GM19023 (cell line): ENCODE measurements around the gene HLF.
A peak's percentile ranks its signal among the peaks of the same experiment; 100 is the strongest.
"Not testable (repeated sequence)": the region's sequence is repeated elsewhere in the genome, so short reads cannot be mapped to it uniquely, and the experiment has no call there.

ENCODE experiments used
- ATAC-seq: cut with Tn5 transposase; IDR thresholded peaks from one replicate; pipeline ENCODE4 v1.9.1; 2021; ENCODE audit warnings: mild to moderate bottlenecking, moderate library complexity; ENCODE audit not compliant: unreplicated experiment

HLF gene

DNA sequence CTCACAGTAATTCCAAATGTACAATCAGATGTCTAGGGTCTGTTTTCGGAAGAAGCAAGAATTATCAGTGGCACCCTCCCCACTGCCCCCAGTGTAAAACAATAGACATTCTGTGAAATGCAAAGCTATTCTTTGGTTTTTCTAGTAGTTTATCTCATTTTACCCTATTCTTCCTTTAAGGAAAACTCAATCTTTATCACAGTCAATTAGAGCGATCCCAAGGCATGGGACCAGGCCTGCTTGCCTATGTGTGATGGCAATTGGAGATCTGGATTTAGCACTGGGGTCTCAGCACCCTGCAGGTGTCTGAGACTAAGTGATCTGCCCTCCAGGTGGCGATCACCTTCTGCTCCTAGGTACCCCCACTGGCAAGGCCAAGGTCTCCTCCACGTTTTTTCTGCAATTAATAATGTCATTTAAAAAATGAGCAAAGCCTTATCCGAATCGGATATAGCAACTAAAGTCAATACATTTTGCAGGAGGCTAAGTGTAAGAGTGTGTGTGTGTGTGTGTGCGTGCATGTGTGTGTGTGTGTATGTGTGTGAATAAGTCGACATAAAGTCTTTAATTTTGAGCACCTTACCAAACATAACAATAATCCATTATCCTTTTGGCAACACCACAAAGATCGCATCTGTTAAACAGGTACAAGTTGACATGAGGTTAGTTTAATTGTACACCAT, 59.7 kb downstream of the HLF start:
- no peak for ATAC-seq

DNA sequence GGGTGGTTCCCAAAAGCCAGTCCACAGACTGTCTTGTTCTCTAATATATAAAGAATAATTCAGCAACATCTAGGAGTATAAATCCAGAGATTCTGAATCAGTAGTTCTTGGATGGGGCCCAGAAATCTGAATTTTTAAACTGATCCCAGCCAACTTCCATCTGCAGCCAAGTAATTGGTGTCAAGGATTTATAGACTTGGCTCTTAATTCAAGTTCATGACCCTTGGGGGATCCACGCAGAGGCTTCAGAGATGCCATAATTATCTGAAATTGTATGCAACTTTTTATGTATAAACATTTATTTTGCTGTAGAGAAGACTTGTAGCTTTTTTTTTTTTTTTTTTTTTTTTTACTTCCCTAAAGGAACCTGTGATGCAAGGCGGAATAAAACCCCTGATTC, 60.6 kb downstream of the HLF start:
- ATAC-seq: no peak

DNA sequence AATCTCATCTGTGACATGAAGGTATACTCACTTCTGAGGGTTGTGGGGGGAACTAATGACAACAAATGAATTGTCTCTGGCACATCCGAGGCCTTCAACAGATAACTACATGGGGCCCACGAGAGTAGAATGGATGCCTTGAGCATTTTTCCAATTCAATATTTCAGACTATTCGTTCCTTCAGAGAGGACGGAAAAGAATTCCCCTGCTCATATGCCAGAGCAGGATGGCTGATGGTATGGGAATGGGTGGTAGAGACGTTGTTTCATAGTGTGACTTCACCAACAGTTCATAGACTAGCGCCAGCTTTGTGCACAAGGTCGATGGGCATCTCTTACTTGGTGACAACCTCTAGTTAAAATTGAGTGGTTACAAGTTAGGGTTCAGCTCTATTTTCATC, 61.3 kb downstream of the HLF start:
- no peak for ATAC-seq

DNA sequence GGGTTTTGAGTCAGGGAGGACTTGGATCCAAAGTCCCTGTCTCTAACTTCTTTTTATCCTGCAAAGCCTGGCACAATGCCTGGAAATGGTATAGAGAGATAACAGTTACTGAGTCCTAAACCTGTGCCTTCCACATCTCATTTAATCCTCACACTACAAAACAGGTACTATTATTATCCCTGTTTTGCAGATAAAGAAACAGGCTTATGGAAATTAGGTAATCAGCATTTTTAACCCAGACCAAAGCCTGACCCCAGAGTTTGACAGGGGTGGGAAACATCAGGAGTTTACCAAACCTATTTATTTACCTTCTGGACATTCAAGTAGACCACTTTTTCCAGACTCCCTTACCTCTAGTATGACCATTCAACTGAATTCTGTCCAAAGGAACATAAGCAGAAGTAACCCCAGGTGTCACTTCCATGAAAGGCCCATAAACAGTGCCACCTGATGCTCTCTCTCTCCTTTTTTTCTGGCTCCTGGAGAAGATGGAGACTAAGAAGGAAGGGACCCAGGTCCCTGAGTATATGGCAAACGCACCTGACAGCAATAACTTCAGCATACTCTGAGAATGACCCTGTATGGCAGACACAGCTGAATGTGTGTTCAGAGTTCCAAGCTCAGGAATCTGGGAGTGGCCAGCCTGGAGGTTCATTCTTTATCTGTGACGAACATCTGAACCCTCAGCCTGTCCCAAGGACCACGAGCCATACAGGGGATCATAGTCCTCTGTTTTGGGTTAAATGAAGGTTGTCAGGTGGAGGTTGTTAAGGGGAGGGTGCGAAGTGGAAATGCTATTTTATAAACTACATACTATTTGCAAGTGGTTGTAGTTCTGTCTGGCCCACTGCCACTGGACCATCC, 62.7 kb downstream of the HLF start:
- no peak for ATAC-seq

DNA sequence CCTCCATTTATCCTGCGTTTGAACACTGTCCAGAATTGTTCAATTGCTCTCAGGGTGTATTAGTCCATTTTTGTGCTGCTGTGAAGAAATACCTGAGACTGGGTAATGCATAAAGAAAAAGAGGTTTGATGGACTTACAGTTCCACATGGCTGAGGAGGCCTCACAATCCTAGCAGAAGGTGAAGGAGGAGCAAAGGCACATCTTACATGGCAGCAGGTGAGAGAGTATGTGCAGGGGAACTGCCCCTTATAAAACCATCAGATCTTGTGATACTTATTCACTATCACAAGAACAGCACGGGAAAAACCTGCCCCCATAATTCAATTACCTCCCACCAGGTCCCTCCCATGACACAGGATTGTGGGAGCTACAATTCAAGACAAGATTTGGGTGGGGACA, 63.8 kb downstream of the HLF start:
- ATAC-seq: not testable (repeated sequence)

DNA sequence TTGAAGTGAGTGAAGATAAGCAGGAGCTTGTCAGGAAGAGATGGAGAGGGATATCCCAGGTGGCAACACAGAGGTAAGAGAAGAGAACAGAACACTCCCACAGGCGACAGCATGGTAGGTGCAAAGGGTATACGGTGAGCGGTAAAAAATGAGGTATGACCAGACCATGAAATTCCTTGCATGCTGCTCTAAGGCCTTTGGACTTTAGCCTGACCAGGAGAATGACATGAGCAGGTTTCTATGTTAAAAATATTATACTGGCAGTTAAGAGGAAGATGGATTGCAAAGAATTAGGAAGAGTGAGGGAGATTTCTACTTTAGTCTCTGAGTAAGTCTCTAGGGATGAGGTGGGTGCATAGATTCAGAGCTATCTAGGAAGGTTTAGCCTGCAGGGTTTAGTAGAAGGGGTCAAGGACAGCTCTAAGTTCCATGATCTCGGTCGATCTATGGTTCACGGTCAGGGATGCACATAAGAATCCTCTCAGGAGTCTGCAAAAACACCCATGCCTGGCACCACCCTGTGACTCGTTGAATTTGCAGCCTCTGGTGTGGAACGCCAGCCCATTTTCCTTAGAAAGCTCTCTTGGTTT, 65.7 kb downstream of the HLF start:
- no peak for ATAC-seq

DNA sequence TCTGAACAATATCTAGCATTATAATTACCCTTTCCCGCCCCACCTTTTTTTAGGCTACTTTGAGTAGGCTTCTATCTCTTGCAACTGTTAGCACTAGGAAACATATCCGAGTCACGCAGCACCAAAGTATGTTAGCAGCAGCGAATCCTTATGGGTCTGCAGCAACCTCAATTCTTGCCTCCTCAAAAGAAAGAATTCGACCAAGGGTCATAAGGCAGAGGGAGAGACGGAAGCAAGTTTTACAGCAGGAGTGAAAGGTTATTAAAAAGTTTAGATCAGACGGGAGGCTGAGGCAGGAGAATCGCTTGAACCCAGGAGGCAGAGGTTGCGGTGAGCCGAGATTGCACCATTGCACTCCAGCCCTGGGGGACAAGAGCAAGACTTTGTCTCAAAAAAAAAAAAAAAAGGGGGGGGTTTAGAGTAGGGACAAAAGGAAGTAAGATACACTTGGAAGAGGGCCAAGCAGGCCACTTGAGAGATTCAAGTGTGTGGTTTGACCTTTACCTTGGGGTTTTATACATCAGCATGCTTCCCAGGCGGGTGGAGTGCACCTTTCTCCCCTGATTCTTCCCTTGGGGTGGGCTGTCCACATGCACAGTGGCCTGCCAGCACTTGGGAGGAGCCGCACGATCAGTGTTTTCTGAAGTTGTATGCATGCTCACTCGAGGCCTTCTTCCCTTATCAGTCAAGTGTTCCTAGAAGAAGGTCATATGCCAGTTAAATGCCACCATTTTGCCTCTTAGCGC, 67.7 kb downstream of the HLF start:
- no peak for ATAC-seq

DNA sequence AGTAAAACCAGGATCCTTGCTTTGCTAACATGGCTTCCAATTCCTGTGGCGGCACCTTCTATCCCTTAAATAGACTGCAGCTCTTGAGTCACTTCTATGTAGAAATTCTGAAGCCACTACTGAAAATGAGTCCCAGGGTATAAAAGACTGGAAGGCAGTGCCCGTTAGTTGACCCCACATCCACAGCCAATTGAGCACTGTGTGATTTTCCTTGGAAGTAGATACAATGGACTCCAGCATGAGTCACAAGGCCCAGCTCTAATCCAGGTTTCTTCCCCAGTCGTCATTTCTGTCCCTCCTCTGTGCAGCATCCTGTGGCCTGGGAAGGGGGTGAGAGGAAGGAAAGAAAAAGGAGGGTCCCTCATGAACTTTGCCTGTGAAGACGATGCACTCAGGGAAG, 69.5 kb downstream of the HLF start:
- ATAC-seq: no peak

DNA sequence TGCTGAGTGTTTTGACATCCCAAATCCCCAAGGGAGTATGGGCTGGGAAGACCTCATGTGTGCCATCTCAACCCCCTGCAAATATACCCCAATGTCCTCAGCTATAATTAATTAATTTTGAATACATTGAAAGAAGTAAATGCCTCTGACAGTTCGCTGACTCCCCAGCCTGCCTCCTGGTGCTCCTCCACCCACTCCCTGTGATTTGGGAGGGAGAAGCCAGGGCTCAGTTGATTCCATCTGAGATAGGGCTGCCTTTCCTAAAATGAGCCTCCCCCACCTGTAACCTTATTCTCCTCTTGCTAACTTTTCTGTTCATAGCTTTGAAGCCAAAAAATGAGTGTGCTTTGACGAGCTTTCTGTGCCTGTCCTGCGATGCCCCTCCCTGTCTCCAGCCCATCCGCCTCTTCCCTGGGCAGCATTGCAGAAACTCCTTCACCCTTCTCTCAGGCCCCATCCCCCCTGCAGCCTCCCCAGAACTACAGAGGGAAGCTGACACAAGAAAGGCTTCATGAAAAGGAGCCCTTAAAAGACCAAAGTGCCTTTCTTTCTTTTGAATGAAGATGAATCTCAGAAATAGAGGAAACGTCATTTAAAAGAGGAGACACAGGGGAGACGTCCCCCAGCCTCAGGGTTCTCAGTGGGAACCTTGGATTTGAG, 70.3 kb downstream of the HLF start:
- no peak for ATAC-seq

DNA sequence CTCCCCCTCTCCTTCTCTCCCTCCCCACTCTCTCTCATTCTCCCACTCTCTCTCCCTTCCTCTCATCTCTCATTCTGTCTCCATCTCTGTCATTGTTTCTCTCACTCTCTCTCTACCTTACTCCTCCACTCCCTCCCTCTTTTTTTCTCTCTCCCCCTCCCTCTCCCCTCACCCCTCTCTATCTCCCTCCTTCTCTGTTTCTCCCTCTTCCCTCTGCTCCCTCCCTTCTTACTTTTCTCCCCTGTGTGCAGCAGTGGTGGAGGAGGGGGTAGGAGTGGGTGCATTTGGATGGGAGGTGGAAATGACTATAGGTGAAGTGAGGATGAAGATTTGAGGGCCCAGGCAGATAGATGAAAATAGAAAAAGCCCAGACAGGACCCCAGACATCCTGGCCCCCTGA, 70.9 kb downstream of the HLF start:
- no peak for ATAC-seq

DNA sequence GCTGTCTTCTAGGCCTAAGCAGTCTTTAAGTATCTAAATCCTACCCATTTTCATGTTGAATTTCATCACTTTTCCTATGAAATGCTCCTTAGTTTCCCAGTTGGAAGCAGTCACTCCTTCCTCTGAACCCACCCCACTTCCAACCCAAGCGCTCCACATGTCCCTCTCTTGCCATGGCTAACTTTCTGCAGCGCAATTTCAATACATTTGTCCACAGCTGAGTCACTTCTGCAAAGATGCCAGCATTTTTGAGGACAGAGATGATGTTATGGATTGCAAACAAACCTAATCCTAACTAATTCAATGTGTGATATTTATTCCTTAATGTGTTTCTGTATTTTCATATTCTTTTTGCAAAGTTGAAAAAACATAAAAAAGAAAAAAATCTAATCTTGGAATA, 71.7 kb downstream of the HLF start:
- no peak for ATAC-seq

DNA sequence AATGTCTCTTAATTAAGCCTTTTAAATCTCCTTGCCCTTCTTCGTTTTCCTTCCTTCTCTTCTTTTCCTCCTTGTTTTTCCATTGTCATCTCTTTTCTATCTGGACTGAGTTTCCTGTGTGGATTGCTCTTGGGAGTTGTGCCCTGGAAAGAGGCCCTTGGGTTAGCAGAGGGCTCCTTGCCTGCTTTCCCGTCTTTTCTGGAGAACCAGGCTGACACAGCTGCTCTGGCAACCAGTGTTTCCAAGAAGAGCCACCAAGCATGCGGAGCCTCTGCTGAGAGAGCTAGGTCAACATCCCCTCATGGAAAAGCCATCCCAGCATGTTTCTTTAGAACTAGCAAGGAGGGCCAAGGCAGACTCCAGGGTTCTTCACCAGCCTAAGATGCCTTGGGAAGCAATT, 75.4 kb downstream of the HLF start:
- no peak for ATAC-seq

DNA sequence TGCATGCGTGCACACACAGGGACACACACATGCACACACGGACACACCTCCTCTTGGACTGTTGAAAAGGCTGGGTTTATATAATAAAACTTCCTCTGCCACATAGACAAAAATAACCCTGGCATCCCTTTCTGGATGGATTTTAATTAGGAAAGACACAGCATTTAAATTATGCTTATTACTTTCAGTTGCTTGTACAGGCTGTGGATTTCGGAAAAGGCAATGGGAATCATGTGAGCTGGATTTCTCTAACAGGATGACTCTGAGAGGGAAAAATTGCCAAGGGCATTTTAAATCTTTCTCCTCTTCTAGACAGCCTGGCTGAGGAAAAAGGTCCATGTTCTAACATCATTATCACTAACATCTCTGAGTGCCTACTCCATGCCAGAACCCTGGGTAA, 75.9 kb downstream of the HLF start:
- no peak for ATAC-seq

DNA sequence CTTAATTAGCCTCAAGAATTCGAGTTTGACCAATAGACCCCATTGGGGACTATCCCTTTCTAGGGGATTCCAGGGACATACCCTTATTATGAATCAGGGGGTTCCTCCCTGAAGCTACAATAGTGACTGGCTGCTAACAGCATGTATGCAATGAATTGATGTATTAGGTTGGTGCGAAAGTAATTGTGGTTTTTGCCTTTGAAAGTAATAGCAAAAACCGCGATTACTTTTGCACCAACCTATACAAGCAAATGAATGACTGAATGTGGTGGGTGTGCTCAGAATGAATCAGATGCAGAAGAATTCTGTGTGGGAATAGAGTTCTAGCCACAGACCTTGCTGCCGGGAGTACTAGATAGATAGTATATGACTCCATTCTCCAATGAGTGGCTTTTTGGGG, 76.7 kb downstream of the HLF start:
- ATAC-seq: peak; percentile 85

DNA sequence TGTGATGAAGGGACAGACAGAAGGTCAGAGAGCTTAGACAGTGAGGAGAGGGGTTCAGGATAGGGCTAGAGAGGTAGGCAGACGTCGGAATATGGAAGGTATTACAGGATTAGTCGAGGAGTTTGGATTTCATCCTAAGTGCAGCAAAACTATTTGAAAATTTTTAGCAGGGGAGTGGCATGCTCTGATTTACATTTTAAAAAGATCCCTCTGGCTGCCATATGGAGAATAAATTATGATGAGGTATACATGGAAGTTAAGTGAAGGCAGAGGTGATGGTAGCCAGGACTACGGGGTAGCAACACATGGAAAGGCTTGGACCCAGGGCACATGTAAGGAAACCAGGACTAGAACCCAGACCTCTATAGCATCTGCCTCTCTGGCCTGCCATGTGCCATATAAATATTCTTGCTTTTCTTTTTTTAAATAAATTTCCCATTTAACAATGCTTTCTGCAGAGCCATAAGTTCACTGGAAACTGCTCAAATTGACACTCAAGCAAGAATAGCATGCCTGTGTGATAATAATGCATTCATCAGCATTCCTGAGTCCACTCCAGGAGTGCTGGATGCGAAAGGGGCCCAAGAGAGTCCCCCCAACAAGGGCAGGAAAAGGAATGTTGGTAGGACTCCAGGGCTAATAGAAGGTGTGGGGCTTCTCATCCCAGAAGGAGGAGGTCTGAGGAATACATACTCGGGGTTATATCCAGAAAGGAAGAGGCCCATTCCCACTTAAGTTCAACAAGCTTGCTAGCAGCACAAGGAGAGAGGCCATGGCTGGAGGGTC, 78.2 kb downstream of the HLF start:
- ATAC-seq: no peak

DNA sequence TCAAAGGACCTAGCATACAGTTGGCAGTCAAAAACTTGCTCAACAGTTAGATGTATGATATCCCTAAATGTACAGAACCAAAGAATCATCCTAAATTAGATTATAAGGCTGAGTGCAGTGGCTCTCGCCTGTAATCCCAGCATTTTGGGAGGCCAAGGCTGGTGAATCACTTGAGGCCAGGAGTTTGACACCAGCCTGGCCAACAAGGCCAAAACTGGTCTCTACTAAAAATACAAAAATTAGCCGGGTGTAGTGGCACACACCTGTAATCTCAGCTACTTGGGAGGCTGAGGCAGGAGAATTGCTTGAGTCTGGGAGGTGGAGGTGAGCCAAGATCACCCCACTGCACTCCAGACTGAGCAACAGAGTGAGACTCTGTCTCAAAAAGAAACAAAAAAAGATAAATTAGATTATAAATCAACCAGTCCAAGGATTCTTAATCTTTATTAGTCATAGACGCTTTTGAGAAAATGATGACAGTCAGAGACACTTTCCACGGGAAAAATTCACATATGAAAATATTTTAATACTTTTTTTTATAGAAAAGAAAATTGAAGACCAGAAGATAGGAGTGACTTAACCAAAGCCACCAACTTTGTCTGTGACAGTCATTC, 79.2 kb downstream of the HLF start:
- ATAC-seq: no peak

DNA sequence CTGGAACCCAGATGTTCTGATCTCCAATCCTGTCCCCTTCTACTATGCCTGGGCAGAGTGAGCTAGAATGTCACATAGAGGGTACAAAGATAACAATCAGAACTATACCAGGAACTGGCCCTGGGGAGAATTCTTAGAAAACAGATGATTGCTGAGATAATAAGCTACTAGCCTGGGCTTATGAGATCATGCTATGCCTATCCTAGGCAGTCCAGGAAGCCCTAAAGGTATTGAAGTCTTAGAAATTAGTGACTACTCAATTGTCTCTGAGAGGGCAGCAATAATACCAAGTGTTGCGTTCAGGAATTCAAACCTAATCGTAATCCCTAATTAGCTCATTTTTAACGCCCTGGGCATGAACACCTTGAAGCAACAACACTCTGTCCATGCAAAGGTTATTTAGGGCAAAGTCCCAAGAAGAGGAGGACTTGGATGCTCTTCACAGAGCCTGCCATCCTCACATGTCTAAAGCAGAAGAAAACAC, 79.8 kb downstream of the HLF start:
- no peak for ATAC-seq

DNA sequence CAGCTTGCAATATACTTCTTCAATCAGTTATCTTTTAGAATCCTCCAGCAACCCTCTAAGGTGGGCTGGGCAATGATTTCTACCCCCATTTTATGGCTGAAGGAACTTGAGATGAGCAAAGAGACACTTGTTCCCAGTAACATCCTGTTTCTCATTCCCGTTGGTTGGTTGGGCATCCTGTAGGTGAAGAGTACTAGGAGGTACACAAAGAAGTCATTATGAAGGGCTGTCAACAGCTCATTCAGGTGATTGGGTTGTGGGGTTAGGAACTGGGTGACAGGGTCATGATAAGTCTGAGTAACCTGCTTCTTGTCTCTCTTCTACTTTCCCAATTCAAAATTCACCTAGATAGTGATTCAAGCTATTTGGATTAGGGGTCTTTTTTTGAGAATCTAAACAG, 80.4 kb downstream of the HLF start:
- no peak for ATAC-seq

DNA sequence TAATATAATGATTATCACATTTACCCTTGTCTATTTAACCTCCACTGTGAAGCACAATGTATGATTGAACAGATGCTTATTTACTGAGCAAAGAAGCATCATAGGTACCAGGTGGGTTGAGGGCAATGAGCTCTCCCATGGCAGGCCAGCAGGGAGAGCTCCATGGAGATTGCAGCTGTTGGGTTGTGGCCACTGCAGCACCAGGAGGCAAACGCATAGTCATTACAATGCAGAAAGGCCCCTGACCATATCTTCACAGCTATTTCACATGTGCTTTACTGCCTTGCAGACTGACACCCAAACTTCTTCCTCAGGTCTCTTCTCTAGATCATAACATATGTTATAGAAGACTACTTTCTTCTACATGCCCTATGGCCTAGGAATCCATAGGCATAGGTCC, 81.9 kb downstream of the HLF start:
- no peak for ATAC-seq

DNA sequence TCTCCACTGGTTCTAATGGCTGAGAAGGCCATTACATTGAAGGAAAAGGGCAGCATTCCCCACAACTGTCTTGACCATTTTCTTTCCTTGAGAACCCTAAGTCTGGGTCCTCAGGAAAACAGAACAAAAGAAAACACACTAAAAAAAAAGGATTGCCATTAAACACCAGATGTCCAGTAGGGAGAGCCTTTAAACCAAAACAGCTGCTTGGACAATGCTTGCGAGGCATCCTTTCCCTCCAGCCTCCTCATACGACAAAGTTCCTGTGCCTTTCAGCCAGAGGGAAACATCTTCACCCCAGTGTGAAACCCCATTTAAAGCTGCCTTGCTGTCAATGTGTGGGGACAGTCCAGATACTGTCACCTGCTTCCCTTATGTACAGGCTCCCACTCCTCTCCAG, 82.6 kb downstream of the HLF start:
- ATAC-seq: no peak
